HEK293 (cell line): ENCODE data around the gene MPHOSPH9.

Source experiments
- CTCF ChIP-seq: fragments of 450-650 bp; formaldehyde crosslinking; IDR thresholded peaks from 2 replicates; pipeline ENCODE4 v1.5.1; 2016; ENCODE audit warnings: missing biosample characterization, missing genetic modification characterization
- GFI1B ChIP-seq: fragments of 450-650 bp; formaldehyde crosslinking; IDR thresholded peaks from 2 replicates; pipeline ENCODE4 v1.5.1; 2016; ENCODE audit warnings: missing biosample characterization, missing genetic modification characterization
- MZF1 ChIP-seq: fragments of 450-650 bp; formaldehyde crosslinking; IDR thresholded peaks from 2 replicates; pipeline ENCODE4 v1.5.1; 2017; ENCODE audit warnings: missing biosample characterization, missing genetic modification characterization, borderline replicate concordance
- OSR2 ChIP-seq: fragments of 450-650 bp; formaldehyde crosslinking; IDR thresholded peaks from 2 replicates; pipeline ENCODE4 v1.5.1; 2016; ENCODE audit warnings: missing biosample characterization, missing genetic modification characterization
- ZBTB49 ChIP-seq: fragments of 450-650 bp; formaldehyde crosslinking; IDR thresholded peaks from 2 replicates; pipeline ENCODE4 v1.5.1; 2016; ENCODE audit warnings: missing biosample characterization, missing genetic modification characterization, low read depth
- ZNF114 ChIP-seq: fragments of 450-650 bp; formaldehyde crosslinking; IDR thresholded peaks from 2 replicates; pipeline ENCODE4 v1.5.0; 2017; ENCODE audit warnings: missing biosample characterization, missing genetic modification characterization
- ZNF138 ChIP-seq: fragments of 450-650 bp; formaldehyde crosslinking; IDR thresholded peaks from 2 replicates; pipeline ENCODE4 v1.5.1; 2016; ENCODE audit warnings: missing biosample characterization, missing genetic modification characterization, borderline replicate concordance
- ZNF157 ChIP-seq: fragments of 450-650 bp; formaldehyde crosslinking; IDR thresholded peaks from 2 replicates; pipeline ENCODE4 v1.5.1; 2016; ENCODE audit warnings: missing biosample characterization, missing genetic modification characterization
- ZNF274 ChIP-seq, 2 experiments: fragments of 200-500 bp in 1 of 2; fragments of 450-650 bp in 1 of 2; sonication (Bioruptor generic) in 1 of 2; formaldehyde crosslinking in 1 of 2; IDR thresholded peaks; 2 replicates each; pipeline versions ENCODE4 v1.5.1 to v1.6.1; 2014 to 2016; ENCODE audit warnings: borderline replicate concordance in 1 of 2, inconsistent platforms in 1 of 2, low read length in 1 of 2, missing biosample characterization in 1 of 2, missing genetic modification characterization in 1 of 2
- ZNF311 ChIP-seq: fragments of 450-650 bp; formaldehyde crosslinking; IDR thresholded peaks from 2 replicates; pipeline ENCODE4 v1.5.1; 2017; ENCODE audit warnings: missing biosample characterization, missing genetic modification characterization, borderline replicate concordance
- ZNF391 ChIP-seq: fragments of 450-650 bp; formaldehyde crosslinking; IDR thresholded peaks from 2 replicates; pipeline ENCODE4 v1.5.1; 2016; ENCODE audit warnings: low read depth, missing biosample characterization, missing genetic modification characterization, borderline replicate concordance
- ZNF423 ChIP-seq: fragments of 450-650 bp; formaldehyde crosslinking; IDR thresholded peaks from 2 replicates; pipeline ENCODE4 v1.5.1; 2016; ENCODE audit warnings: missing biosample characterization, missing genetic modification characterization
- ZNF529 ChIP-seq: fragments of 450-650 bp; formaldehyde crosslinking; IDR thresholded peaks from 2 replicates; pipeline ENCODE4 v1.5.1; 2017; ENCODE audit warnings: missing genetic modification characterization, missing biosample characterization; ENCODE audit not compliant: insufficient replicate concordance
- ZNF558 ChIP-seq: fragments of 450-650 bp; formaldehyde crosslinking; IDR thresholded peaks from 2 replicates; pipeline ENCODE4 v1.5.1; 2016; ENCODE audit warnings: missing biosample characterization, missing genetic modification characterization
- ZNF596 ChIP-seq: fragments of 450-650 bp; IDR thresholded peaks from 2 replicates; pipeline ENCODE4 v1.5.0; 2018; ENCODE audit warnings: missing biosample characterization, mild to moderate bottlenecking, missing genetic modification characterization, moderate library complexity
- ZNF629 ChIP-seq: fragments of 450-650 bp; formaldehyde crosslinking; IDR thresholded peaks from 2 replicates; pipeline ENCODE4 v1.5.1; 2017; ENCODE audit warnings: missing biosample characterization, missing genetic modification characterization
- ZNF701 ChIP-seq: fragments of 450-650 bp; formaldehyde crosslinking; IDR thresholded peaks from 2 replicates; pipeline ENCODE4 v1.5.1; 2016; ENCODE audit warnings: missing biosample characterization, missing genetic modification characterization
- ZNF792 ChIP-seq: fragments of 450-650 bp; formaldehyde crosslinking; IDR thresholded peaks from 2 replicates; pipeline ENCODE4 v1.5.1; 2016; ENCODE audit warnings: missing biosample characterization, missing genetic modification characterization
- ZNF843 ChIP-seq: fragments of 450-650 bp; formaldehyde crosslinking; IDR thresholded peaks from 2 replicates; pipeline ENCODE4 v1.5.1; 2016; ENCODE audit warnings: missing biosample characterization, missing genetic modification characterization
- ZSCAN23 ChIP-seq: fragments of 450-650 bp; formaldehyde crosslinking; IDR thresholded peaks from 2 replicates; pipeline ENCODE4 v1.5.1; 2016; ENCODE audit warnings: missing biosample characterization, missing genetic modification characterization
- TF ChIP-seq, protein P1 (sequence below): fragments of 450-650 bp; formaldehyde crosslinking; IDR thresholded peaks from 2 replicates; pipeline ENCODE4 v1.5.1; 2016; ENCODE audit warnings: missing biosample characterization, missing genetic modification characterization
- TF ChIP-seq, protein P2 (sequence below): fragments of 450-650 bp; formaldehyde crosslinking; IDR thresholded peaks from 2 replicates; pipeline ENCODE4 v1.5.1; 2016; ENCODE audit warnings: missing biosample characterization, missing genetic modification characterization, borderline replicate concordance
- TF ChIP-seq, protein P3 (sequence below): fragments of 450-650 bp; formaldehyde crosslinking; IDR thresholded peaks from 2 replicates; pipeline ENCODE4 v1.5.1; 2016; ENCODE audit warnings: missing biosample characterization, missing genetic modification characterization
- TF ChIP-seq, protein P4 (sequence below): fragments of 450-650 bp; formaldehyde crosslinking; IDR thresholded peaks from 2 replicates; pipeline ENCODE4 v1.5.1; 2016; ENCODE audit warnings: missing biosample characterization, missing genetic modification characterization

MPHOSPH9 gene

DNA sequence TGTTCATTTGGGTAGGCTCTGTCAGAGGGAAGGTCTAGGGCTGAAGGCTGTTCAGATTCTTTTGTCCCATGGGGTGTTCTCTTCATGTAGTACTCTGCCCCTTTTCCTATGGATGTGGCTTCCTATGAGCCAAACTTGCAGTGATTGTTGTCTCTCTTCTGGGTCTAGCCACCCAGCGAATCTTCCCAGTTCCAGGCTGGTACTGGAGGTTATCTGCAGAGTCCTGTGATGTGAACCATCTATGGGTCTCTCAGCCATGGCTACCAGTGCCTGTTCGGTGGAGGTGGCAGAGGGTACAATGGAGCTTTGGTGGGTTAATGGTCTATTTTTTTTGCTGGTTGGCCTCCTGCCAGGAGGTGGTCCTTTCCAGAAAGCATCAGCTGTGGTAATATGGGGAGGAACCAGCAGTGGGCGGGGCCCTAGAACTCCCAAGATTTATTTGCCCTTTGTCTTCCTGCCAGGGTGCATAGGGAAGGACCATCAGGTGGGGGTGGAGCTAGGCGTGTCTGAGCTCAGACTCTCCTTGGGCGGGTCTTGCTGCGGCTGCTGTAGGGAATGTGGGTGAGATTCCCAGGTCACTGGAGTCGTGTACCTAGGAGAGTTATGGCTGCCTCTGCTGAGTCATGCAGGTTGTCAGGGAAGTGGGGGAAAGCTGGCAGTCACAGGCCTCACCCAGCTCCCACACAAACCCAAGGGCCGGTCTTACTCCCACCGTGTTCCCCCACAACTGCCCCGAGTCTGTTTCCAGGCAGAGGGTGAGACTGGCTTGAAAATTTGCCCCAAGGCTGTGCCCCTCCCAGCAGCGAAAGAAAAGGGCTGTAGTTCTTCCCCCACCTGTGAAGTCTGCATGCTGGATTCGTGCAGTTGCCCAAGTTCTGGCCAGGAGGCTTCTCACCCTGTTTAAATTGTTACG is 17.8 kb upstream of the MPHOSPH9 start (continued):
- TF ChIP-seq ZNF596 (no peak), ZNF629 (tag by site-specific recombination) (no peak), GFI1B (tag by site-specific recombination) (no peak), ZNF558 (tag by site-specific recombination) (no peak), ZNF792 (tag by site-specific recombination) (no peak), ZNF529 (tag by site-specific recombination) (no peak), ZNF311 (tag by site-specific recombination) (no peak), ZNF423 (no peak), ZNF114 (tag by site-specific recombination) (no peak), ZNF138 (tag by site-specific recombination) (no peak), ZBTB49 (tag by site-specific recombination) (no peak), CTCF (tag by site-specific recombination) (no peak), ZNF701 (tag by site-specific recombination) (no peak), MZF1 (tag by site-specific recombination) (no peak), ZNF843 (tag by site-specific recombination) (no peak), ZNF157 (tag by site-specific recombination) (no peak), ZNF274 (IDR thresholded peaks at IDR 0.05; ENCODE audit: low read length) (no peak), ZNF274 (tag by site-specific recombination; IDR thresholded peaks at IDR 0.05; ENCODE audit: borderline replicate concordance) (no peak), ZNF391 (tag by site-specific recombination) (no peak), OSR2 (no peak), ZSCAN23 (tag by site-specific recombination) (no peak)
- TF ChIP-seq, protein P1, sequence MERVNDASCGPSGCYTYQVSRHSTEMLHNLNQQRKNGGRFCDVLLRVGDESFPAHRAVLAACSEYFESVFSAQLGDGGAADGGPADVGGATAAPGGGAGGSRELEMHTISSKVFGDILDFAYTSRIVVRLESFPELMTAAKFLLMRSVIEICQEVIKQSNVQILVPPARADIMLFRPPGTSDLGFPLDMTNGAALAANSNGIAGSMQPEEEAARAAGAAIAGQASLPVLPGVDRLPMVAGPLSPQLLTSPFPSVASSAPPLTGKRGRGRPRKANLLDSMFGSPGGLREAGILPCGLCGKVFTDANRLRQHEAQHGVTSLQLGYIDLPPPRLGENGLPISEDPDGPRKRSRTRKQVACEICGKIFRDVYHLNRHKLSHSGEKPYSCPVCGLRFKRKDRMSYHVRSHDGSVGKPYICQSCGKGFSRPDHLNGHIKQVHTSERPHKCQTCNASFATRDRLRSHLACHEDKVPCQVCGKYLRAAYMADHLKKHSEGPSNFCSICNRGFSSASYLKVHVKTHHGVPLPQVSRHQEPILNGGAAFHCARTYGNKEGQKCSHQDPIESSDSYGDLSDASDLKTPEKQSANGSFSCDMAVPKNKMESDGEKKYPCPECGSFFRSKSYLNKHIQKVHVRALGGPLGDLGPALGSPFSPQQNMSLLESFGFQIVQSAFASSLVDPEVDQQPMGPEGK (tag by site-specific recombination) = 0 out of 2 replicates have a peak, but pooled peaks have one; percentile 40
- TF ChIP-seq, protein P2, sequence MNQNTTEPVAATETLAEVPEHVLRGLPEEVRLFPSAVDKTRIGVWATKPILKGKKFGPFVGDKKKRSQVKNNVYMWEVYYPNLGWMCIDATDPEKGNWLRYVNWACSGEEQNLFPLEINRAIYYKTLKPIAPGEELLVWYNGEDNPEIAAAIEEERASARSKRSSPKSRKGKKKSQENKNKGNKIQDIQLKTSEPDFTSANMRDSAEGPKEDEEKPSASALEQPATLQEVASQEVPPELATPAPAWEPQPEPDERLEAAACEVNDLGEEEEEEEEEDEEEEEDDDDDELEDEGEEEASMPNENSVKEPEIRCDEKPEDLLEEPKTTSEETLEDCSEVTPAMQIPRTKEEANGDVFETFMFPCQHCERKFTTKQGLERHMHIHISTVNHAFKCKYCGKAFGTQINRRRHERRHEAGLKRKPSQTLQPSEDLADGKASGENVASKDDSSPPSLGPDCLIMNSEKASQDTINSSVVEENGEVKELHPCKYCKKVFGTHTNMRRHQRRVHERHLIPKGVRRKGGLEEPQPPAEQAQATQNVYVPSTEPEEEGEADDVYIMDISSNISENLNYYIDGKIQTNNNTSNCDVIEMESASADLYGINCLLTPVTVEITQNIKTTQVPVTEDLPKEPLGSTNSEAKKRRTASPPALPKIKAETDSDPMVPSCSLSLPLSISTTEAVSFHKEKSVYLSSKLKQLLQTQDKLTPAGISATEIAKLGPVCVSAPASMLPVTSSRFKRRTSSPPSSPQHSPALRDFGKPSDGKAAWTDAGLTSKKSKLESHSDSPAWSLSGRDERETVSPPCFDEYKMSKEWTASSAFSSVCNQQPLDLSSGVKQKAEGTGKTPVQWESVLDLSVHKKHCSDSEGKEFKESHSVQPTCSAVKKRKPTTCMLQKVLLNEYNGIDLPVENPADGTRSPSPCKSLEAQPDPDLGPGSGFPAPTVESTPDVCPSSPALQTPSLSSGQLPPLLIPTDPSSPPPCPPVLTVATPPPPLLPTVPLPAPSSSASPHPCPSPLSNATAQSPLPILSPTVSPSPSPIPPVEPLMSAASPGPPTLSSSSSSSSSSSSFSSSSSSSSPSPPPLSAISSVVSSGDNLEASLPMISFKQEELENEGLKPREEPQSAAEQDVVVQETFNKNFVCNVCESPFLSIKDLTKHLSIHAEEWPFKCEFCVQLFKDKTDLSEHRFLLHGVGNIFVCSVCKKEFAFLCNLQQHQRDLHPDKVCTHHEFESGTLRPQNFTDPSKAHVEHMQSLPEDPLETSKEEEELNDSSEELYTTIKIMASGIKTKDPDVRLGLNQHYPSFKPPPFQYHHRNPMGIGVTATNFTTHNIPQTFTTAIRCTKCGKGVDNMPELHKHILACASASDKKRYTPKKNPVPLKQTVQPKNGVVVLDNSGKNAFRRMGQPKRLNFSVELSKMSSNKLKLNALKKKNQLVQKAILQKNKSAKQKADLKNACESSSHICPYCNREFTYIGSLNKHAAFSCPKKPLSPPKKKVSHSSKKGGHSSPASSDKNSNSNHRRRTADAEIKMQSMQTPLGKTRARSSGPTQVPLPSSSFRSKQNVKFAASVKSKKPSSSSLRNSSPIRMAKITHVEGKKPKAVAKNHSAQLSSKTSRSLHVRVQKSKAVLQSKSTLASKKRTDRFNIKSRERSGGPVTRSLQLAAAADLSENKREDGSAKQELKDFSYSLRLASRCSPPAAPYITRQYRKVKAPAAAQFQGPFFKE (tag by site-specific recombination) = no peak
- TF ChIP-seq, protein P3, sequence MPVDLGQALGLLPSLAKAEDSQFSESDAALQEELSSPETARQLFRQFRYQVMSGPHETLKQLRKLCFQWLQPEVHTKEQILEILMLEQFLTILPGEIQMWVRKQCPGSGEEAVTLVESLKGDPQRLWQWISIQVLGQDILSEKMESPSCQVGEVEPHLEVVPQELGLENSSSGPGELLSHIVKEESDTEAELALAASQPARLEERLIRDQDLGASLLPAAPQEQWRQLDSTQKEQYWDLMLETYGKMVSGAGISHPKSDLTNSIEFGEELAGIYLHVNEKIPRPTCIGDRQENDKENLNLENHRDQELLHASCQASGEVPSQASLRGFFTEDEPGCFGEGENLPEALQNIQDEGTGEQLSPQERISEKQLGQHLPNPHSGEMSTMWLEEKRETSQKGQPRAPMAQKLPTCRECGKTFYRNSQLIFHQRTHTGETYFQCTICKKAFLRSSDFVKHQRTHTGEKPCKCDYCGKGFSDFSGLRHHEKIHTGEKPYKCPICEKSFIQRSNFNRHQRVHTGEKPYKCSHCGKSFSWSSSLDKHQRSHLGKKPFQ (tag by site-specific recombination) = no peak
- TF ChIP-seq, protein P4, sequence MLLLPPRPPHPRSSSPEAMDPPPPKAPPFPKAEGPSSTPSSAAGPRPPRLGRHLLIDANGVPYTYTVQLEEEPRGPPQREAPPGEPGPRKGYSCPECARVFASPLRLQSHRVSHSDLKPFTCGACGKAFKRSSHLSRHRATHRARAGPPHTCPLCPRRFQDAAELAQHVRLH (tag by site-specific recombination) = no peak
